HCT116 (cell line): ENCODE data around the gene TMEM235. TPM values are rescaled to one million over a fixed set of nuclear protein-coding genes. Genes with fewer than 3 reads are reported as not detected.

Experiments
- ATAC-seq: fragments of 200-7000 bp; cut with Tn5 transposase; 2 replicates; pipeline ENCODE4 v1.9.1; 2020; ENCODE audit warnings: mild to moderate bottlenecking, moderate library complexity
- BruUV-seq: library from RNA; stranded (reverse); fragments of 400-500 nt; replicated peaks from 2 replicates; lab custom pipeline; 2021; lab: Mats Ljungman, UMichigan
- CTCF ChIA-PET: fragments of 300-600 bp; sonication (Branson Sonifier 250); formaldehyde crosslinking; loops from one replicate; lab custom pipeline; 2021; ENCODE audit warnings: antibody characterized with exemption; lab: Charles Lee
- POLR2A ChIA-PET: fragments of 300-600, 350-600 bp; sonication (Branson Sonifier 250); formaldehyde crosslinking; loops from one replicate; lab custom pipeline; 2021; ENCODE audit warnings: antibody characterized with exemption; lab: Charles Lee
- RAD21 ChIA-PET, 2 experiments: fragments of 300-600 bp; sonication (Branson Sonifier 250); formaldehyde crosslinking; loops; one replicate each; lab custom pipeline; 2023; ENCODE audit warnings: low total read pairs in 2 of 2; ENCODE audit not compliant: uncharacterized antibody in 2 of 2, unreplicated experiment in 2 of 2, low non-redundant PET in 1 of 2; lab: Charles Lee
- DNase-seq: peaks from one replicate; pipeline ENCODE4 v3.0.0-alpha.2; 2010; ENCODE audit warnings: low read depth, low spot score
- H2AFZ ChIP-seq: fragments of 200-600 bp; shearing (Covaris generic), sonication (generic); 2 replicates; pipeline ENCODE4 v1.6.1; 2017; ENCODE audit warnings: low read depth, mixed run types, mixed read lengths, antibody characterized with exemption, low read length; ENCODE audit not compliant: poor library complexity, severe bottlenecking
- H3K27ac ChIP-seq: 2 replicates; pipeline ENCODE4 v1.5.1; 2012; ENCODE audit warnings: low read depth, low read length
- H3K27me3 ChIP-seq: fragments of 200-600 bp; sonication (generic); 2 replicates; pipeline ENCODE4 v1.6.1; 2016; ENCODE audit warnings: mixed run types, low read length, mixed read lengths; ENCODE audit not compliant: insufficient read depth
- H3K36me3 ChIP-seq, 2 experiments: fragments of 200-500 bp in 1 of 2; fragments of 200-600 bp in 1 of 2; sonication (Bioruptor generic) in 1 of 2; sonication (generic) in 1 of 2; 2 replicates each; pipeline versions ENCODE4 v1.5.1 to v1.6.1; 2014 to 2016; ENCODE audit warnings: low read length in 2 of 2, inconsistent platforms in 1 of 2, mixed read lengths in 1 of 2, mixed run types in 1 of 2; ENCODE audit not compliant: insufficient read depth in 2 of 2, control insufficient read depth in 1 of 2
- H3K4me1 ChIP-seq, 2 experiments: fragments of 200-600 bp in 1 of 2; sonication (generic) in 1 of 2; 2 replicates each; pipeline versions ENCODE4 v1.5.1 to v1.6.1; 2012 to 2017; ENCODE audit warnings: low read length in 2 of 2, inconsistent platforms in 1 of 2, mild to moderate bottlenecking in 1 of 2, mixed read lengths in 1 of 2, mixed run types in 1 of 2, moderate library complexity in 1 of 2; ENCODE audit not compliant: insufficient read depth in 2 of 2, control insufficient read depth in 1 of 2
- H3K4me2 ChIP-seq: fragments of 200-600 bp; sonication (generic); 2 replicates; pipeline ENCODE4 v1.6.1; 2017; ENCODE audit warnings: mixed run types, low read length, mixed read lengths
- H3K4me3 ChIP-seq, 2 experiments: fragments of 200-600 bp in 1 of 2; sonication (generic) in 1 of 2; replicated peaks in 1 of 2; 2 replicates each; pipeline ENCODE4 v1.5.1; 2011 to 2016; ENCODE audit warnings: low read length in 2 of 2, control low read depth in 1 of 2, low read depth in 1 of 2, mild to moderate bottlenecking in 1 of 2, mixed read lengths in 1 of 2, mixed run types in 1 of 2
- H3K79me2 ChIP-seq: fragments of 200-600 bp; sonication (generic); 2 replicates; pipeline ENCODE4 v1.6.1; 2017; ENCODE audit warnings: mild to moderate bottlenecking, mixed run types, low read length, moderate library complexity, mixed read lengths; ENCODE audit not compliant: insufficient read depth
- H3K9ac ChIP-seq: fragments of 200-600 bp; sonication (generic); 2 replicates; pipeline ENCODE4 v1.6.1; 2016; ENCODE audit warnings: low read length, mixed read lengths
- H3K9me2 ChIP-seq: fragments of 200-600 bp; sonication (generic), shearing (Covaris generic); 2 replicates; pipeline ENCODE4 v1.6.1; 2017; ENCODE audit warnings: mixed run types, mild to moderate bottlenecking, moderate library complexity; ENCODE audit not compliant: insufficient read depth
- H3K9me3 ChIP-seq, 2 experiments: fragments of 200-500 bp in 1 of 2; fragments of 200-600 bp in 1 of 2; sonication (Bioruptor generic) in 1 of 2; sonication (generic) in 1 of 2; 2 replicates each; pipeline ENCODE4 v1.6.1; 2014 to 2017; ENCODE audit warnings: low read length in 2 of 2, mixed read lengths in 2 of 2, inconsistent platforms in 1 of 2, low read depth in 1 of 2, mild to moderate bottlenecking in 1 of 2, mixed run types in 1 of 2, moderate library complexity in 1 of 2; ENCODE audit not compliant: control insufficient read depth in 1 of 2, insufficient read depth in 1 of 2
- H4K20me1 ChIP-seq: fragments of 200-600 bp; sonication (generic), shearing (Covaris generic); 2 replicates; pipeline ENCODE4 v1.6.1; 2017; ENCODE audit warnings: mixed run types, mild to moderate bottlenecking, moderate library complexity; ENCODE audit not compliant: insufficient read depth
- FOSL1 ChIP-seq: IDR thresholded peaks from 2 replicates; pipeline ENCODE4 v1.6.1; 2012; ENCODE audit warnings: low read depth
- ZFX ChIP-seq: fragments of 450-650 bp; IDR thresholded peaks from 2 replicates; pipeline ENCODE4 v1.6.1; 2017
- intact Hi-C: fragments of 100-400 bp; cut with micrococcal nuclease; formaldehyde crosslinking; loops from 2 replicates; pipeline ENCODE4 v1.10.0; 2022
- total RNA-seq: library from RNA; stranded (reverse); gene quantifications from one replicate; pipeline ENCODE4 v1.2.1, GENCODE V29; 2021; ENCODE audit not compliant: unreplicated experiment
- TF ChIP-seq, protein P1 (sequence below): IDR thresholded peaks from 2 replicates; pipeline ENCODE4 v1.6.1; 2012; ENCODE audit warnings: low read depth

The TMEM235 gene
- total RNA-seq, 1 experiment from 2014 or later, result not detected

DNA sequence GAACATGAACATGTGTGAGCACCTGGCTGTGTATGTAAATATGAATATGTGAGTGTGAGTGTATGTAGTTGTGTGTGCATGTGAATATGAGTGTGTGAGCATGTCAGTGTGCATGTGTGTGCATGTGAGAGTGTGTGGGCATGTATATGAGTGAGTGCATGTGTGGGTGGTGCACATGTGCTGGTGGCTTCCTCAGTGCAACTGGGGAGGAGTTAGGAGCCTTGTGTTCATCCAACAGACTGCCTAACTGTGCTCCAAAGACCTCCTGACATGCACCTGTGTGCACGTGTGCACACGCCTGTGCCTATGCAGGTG, 1.4 kb downstream of the TMEM235 start:
- intact Hi-C loops, result no loop called here
- Histone ChIP-seq H3K9me2 (no peaks in the 10 kb centered on the region), H3K4me2 (no peak overlapping the region), H3K9me3 (no peaks in the 10 kb centered on the region), H3K4me1 (no peaks in the 10 kb centered on the region), H3K27me3 (no peaks in the 10 kb centered on the region), H3K79me2 (no peaks in the 10 kb centered on the region), H3K27ac (no peak overlapping the region), H3K4me3 (no peak overlapping the region), H2AFZ (no peak overlapping the region), H3K9ac (no peak overlapping the region), H4K20me1 (no peaks in the 10 kb centered on the region), H3K36me3 (no peaks in the 10 kb centered on the region)
- RAD21 ChIA-PET, result no interaction called here
- no TSS peak for BruUV-seq
- POLR2A ChIA-PET, result no interaction called here
- DNase-seq, result no peak
- TF ChIP-seq FOSL1, result no peak
- CTCF ChIA-PET, result no interaction called here
- no peak for ATAC-seq

DNA sequence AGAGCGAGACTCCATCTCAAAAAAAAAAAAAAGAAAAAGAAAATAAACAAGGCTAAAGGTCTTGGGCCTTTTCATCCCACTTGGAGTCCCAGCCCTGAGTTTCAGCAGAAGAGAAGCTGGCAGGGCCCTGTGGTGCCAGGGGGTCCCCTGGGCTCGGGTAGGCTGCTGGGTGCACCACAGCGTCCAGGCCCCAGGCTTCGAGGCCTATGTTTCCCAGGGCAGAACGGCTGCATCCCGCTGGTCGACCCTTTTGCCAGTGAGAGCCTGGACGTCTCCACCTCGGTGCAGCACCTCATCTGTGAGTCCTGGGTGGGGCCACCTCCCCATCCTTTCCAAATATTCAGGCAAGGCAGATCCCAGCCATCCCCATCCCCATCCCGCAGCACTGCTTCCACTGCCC, 2.2 kb downstream of the TMEM235 start:
- no peak overlapping the region for H3K9ac ChIP-seq
- H3K4me2 ChIP-seq, result no peak overlapping the region
- POLR2A ChIA-PET, result no interaction called here
- RAD21 ChIA-PET, result no interaction called here
- H3K36me3 ChIP-seq, result no peaks in the 10 kb centered on the region
- CTCF ChIA-PET, result no interaction called here
- intact Hi-C loops, result no loop called here
- peak; percentile 5; the same call in 1 of the 2 replicates for TF ChIP-seq ZFX
- TF ChIP-seq, protein P1, sequence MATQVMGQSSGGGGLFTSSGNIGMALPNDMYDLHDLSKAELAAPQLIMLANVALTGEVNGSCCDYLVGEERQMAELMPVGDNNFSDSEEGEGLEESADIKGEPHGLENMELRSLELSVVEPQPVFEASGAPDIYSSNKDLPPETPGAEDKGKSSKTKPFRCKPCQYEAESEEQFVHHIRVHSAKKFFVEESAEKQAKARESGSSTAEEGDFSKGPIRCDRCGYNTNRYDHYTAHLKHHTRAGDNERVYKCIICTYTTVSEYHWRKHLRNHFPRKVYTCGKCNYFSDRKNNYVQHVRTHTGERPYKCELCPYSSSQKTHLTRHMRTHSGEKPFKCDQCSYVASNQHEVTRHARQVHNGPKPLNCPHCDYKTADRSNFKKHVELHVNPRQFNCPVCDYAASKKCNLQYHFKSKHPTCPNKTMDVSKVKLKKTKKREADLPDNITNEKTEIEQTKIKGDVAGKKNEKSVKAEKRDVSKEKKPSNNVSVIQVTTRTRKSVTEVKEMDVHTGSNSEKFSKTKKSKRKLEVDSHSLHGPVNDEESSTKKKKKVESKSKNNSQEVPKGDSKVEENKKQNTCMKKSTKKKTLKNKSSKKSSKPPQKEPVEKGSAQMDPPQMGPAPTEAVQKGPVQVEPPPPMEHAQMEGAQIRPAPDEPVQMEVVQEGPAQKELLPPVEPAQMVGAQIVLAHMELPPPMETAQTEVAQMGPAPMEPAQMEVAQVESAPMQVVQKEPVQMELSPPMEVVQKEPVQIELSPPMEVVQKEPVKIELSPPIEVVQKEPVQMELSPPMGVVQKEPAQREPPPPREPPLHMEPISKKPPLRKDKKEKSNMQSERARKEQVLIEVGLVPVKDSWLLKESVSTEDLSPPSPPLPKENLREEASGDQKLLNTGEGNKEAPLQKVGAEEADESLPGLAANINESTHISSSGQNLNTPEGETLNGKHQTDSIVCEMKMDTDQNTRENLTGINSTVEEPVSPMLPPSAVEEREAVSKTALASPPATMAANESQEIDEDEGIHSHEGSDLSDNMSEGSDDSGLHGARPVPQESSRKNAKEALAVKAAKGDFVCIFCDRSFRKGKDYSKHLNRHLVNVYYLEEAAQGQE, result no peak
- no peaks in the 10 kb centered on the region for H3K79me2 ChIP-seq
- no peaks in the 10 kb centered on the region for H3K4me1 ChIP-seq
- DNase-seq (no peak), ATAC-seq (no peak)
- H2AFZ ChIP-seq, result no peak overlapping the region
- H3K9me3 ChIP-seq, result no peaks in the 10 kb centered on the region
- H3K27me3 ChIP-seq, result no peaks in the 10 kb centered on the region
- no peak overlapping the region for H3K4me3 ChIP-seq
- no TSS peak for BruUV-seq
- H3K27ac ChIP-seq, result no peak overlapping the region
- no peaks in the 10 kb centered on the region for H4K20me1 ChIP-seq
- no peaks in the 10 kb centered on the region for H3K9me2 ChIP-seq
